ENCODE measurements around the gene KIAA0513.
"Not testable (repeated sequence)": the region's sequence is repeated elsewhere in the genome, so short reads cannot be mapped to it uniquely, and the experiment has no call there.

Gene KIAA0513

GRCh38 chr16:85029408-85029784, 1.8 kb downstream of the KIAA0513 start:
- peak; percentile 68 to 76 (median 68) for DNase-seq

- DNase-seq: no peak
Measured at GRCh38 chr16:85029981-85030401, 2.4 kb downstream of the KIAA0513 start.

GRCh38 chr16:85031451-85031850, 3.9 kb downstream of the KIAA0513 start:
- DNase-seq: no peak

- not testable (repeated sequence) for DNase-seq
Measured at GRCh38 chr16:85032187-85032586, 4.6 kb downstream of the KIAA0513 start.

- no peak for DNase-seq
Measured at GRCh38 chr16:85033171-85033570, 5.6 kb downstream of the KIAA0513 start.

GRCh38 chr16:85034591-85035433, 7.2 kb downstream of the KIAA0513 start:
- no peak for DNase-seq

- DNase-seq: peak; percentile 78 to 81 (median 80)
Measured at GRCh38 chr16:85036236-85037049, 8.8 kb downstream of the KIAA0513 start.

- DNase-seq: peak in 1 of 3 donors; percentile 44
Measured at GRCh38 chr16:85037050-85037410, 9.4 kb downstream of the KIAA0513 start.

GRCh38 chr16:85037721-85038120, 10.1 kb downstream of the KIAA0513 start:
- DNase-seq: no peak

GRCh38 chr16:85040685-85041084, 13.1 kb downstream of the KIAA0513 start:
- DNase-seq: no peak

GRCh38 chr16:85041219-85042166, 13.9 kb downstream of the KIAA0513 start:
- DNase-seq: peak in 1 of 3 donors; percentile 30

GRCh38 chr16:85042167-85042526, 14.6 kb downstream of the KIAA0513 start:
- no peak for DNase-seq

- no peak for DNase-seq
Measured at GRCh38 chr16:85042606-85043005, 15.0 kb downstream of the KIAA0513 start.

GRCh38 chr16:85045077-85045476, 17.5 kb downstream of the KIAA0513 start:
- no peak for DNase-seq

- no peak for DNase-seq
Measured at GRCh38 chr16:85045641-85046471, 18.3 kb downstream of the KIAA0513 start.

GRCh38 chr16:85046472-85046916, 18.9 kb downstream of the KIAA0513 start:
- DNase-seq: peak; percentile 88

GRCh38 chr16:85046931-85047866, 19.6 kb downstream of the KIAA0513 start:
- DNase-seq: no peak

- DNase-seq: peak; percentile 70 to 76 (median 71)
Measured at GRCh38 chr16:85047867-85048455, 20.4 kb downstream of the KIAA0513 start.

GRCh38 chr16:85048921-85049562, 21.4 kb downstream of the KIAA0513 start:
- no peak for DNase-seq

All from suppressor macrophage treated with lipopolysaccharide for 1 hour (primary cell).